GM18520 (cell line): ENCODE measurements around the gene TEX9.
A peak's percentile ranks its signal among the peaks of the same experiment; 100 is the strongest.
"Not testable (repeated sequence)": the region's sequence is repeated elsewhere in the genome, so short reads cannot be mapped to it uniquely, and the experiment has no call there.

Source experiments
- ATAC-seq: cut with Tn5 transposase; IDR thresholded peaks from one replicate; pipeline ENCODE4 v1.9.1; 2021; ENCODE audit not compliant: unreplicated experiment

The TEX9 gene

DNA sequence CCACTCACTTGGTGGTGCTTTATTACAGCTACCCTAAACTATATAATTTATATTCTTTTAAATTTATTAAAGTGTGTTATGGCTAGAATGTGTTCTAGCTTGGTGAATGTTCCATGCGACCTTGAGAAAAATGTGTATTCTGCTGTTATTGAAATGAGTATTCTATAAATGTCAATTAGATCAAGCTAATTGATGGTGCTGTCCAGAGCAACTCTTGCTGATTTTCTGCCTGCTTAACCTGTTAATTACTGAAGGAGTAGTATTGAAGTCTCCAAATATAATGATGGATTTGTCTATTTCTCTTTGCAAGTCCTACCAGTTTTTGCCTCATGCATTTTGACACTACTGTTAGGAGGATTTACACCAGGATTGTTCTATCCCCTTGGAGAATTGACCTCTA lies 3.2 kb upstream of the TEX9 start:
- ATAC-seq, result no peak

DNA sequence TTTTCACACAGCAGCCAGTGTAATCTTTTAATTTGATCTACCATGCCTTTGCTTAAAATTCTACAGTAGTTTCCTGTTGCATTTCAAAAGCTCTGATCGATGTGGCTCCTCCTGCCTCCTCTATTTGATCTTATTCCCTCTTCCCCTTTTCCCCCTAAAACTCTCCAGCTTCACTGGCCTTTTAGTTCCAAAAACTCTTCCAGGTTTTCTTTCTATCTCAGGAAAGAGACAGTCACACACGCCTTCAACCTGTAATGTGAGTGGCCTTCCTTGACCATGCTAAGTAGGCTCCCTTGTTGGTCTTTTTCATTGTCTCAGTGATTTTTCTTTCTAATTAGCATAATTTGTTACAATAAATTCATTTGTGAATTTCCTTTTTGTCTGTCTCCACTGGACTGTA lies 985 bp downstream of the TEX9 start:
- ATAC-seq, result no peak

DNA sequence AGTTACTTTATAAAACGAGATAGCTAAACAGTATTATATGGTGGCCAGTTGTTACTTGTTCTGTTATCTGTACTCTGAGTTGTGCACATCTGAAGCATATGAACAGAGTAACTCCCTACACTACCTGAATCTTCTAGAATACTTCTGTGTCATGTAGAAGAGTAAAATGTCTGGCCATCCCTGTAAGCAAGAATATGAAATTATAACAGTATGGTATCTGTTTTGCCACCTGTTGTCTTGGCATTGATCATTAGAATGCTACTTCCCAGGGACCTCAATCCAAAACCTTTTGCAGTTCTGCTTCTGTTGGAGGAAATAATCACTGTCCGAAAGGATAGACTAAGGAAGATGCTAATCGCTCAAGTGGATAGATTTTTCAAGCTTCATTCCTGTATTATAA lies 1.9 kb downstream of the TEX9 start:
- ATAC-seq, result no peak

- no peak for ATAC-seq
Measured at GRCh38 chr15:56369234-56369633, 4.0 kb downstream of the TEX9 start.

DNA sequence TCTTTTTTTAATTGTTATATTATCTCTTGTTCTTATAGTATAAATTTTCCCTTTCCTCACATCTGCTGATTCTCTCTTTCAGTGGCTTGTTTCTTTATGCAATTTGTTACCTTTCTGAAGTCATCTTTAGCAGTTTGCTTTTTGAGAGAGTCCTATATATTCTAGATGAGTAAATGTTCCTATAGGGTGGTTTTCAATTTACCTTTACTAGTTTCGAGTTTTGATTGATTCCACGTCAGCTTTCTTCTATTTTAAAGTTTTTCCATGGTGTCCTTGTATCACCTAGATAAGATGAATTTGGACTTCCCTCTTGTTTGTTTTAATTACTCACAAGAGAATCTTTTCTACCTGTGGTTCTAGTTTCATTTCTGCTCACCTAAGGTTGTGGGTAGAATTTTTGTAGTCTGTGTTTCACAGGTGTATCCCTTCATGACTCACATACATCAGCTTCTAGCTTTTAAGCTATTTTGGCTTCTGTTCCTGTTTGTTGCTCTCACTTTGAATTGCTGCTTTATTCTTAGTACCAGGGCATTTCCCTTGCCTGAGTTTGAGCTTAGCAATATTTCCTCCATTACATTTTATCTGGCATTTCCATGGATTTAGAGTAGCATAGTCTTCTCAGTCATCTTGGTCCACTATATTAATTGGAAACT lies 6.4 kb downstream of the TEX9 start:
- peak; percentile 92 for ATAC-seq

DNA sequence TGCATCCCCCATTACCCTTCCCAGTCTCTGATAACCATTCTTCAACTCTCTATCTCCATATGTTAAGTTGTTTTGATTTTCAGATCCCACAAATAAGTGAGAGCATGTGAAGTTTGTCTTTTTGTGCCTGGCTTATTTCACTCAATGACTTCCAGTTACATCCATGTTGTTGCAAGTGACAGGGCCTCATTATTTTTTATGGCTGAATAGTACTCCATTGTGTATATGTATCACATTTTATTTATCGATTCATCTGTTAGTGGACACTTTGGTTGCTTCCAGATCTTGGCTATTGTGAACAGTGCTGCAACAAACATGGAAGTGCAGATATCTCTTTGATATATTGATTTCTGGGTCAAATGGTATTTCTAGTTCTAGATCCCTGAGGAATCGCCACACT lies 9.5 kb downstream of the TEX9 start:
- not testable (repeated sequence) for ATAC-seq

DNA sequence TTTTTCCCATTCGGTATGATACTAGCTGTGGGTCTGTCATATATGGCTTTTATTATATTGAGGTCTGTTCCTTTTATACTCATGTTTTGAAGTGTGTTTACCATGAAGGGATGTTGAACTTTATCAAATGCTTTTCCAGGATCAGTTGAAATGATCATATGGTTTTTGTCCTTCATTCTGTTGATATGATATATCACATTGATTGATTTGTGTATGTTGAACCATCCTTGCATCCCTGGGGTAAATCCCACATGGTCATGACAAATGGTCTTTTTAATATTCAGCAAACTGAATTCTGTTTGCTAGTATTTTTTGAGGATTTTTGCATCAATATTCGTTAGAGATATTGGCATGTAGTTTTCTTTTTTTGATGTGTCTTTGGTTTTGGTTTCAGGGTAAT lies 12.6 kb downstream of the TEX9 start:
- ATAC-seq, result not testable (repeated sequence)

GRCh38 chr15:56383010-56383409 lies 17.8 kb downstream of the TEX9 start:
- ATAC-seq, result no peak

GRCh38 chr15:56385908-56386307 lies 20.7 kb downstream of the TEX9 start:
- no peak for ATAC-seq

DNA sequence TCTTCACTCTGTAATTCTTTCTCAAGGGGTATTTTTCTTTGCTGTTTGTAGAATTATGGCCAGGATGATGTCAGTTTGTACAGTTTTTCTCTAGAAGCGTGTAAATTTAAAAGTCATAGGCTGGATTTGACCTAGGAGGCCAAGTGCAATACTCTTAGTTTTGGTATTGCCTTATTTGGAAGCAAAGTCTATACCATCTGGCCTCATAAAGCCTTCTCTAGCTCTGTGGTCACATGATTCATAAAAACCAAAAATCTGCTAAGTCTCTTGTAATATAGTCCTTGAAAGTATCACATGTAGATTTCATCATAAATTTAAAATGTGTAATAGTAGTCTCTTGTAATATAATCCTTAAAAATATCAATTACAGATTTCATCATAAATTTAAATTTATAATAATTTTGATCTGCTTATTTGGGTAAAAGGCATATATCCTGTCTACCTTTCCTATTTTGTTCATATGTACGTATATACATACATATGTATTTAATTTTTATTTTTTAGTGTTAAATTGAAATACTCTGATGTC lies 25.6 kb downstream of the TEX9 start:
- ATAC-seq, result no peak

- ATAC-seq, result no peak
Measured at GRCh38 chr15:56393277-56393676, 28.1 kb downstream of the TEX9 start.

DNA sequence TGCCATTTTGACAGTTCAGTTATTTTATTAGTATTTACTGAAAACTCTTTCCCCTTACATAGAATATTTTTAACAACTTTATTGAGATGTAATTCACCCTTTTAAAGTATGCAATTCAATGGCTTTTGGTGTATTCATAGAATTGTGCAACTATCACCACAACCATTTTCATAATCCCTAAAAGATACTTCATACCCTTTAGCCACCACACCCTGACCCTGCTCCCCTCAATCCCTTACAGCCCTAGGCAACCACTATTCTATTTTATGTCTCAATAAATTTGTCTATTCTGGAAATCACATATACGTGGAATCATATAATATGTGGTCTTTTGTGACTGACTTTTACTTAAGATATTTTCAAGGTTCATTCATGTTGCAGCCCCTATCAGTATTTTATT lies 29.7 kb downstream of the TEX9 start:
- ATAC-seq, result no peak

GRCh38 chr15:56397325-56397724 lies 32.1 kb downstream of the TEX9 start:
- ATAC-seq, result not testable (repeated sequence)

DNA sequence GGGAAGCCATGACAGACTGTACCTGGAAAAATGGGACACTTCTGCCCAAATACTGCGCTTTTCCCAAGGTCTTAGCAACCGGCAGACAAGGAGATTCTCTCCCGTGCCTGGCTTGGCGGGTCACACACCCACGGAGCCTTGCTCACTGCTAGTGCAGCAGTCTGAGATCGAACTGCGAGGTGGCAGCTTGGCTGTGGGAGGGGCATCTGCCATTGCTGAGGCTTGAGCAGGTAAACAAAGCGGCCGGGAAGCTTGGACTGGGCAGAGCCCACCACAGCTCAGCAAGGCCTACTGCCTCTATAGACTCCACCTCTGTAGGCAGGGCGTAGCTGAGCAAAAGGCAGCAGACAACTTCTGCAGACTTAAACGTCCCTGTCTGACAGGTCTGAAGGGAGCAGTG lies 34.0 kb downstream of the TEX9 start:
- not testable (repeated sequence) for ATAC-seq

DNA sequence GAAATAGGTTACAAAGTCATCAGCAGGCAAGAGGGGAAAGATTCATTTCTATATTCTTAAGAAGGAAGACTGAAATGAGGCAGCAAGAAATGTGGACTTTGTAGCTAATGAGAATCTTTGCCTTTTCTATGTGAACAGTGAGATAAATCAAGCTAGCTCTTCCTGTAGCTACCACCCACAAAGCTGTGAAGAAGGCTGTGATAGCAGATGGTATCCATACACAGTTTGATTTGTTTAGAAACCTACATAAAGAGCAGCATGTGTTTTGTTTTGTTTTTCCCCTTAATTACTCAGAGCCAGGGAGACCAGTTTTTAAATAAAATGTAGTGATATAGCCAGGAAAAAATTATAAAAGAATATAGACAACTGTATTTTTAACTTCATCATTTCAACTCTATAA lies 45.5 kb downstream of the TEX9 start:
- ATAC-seq, result no peak

DNA sequence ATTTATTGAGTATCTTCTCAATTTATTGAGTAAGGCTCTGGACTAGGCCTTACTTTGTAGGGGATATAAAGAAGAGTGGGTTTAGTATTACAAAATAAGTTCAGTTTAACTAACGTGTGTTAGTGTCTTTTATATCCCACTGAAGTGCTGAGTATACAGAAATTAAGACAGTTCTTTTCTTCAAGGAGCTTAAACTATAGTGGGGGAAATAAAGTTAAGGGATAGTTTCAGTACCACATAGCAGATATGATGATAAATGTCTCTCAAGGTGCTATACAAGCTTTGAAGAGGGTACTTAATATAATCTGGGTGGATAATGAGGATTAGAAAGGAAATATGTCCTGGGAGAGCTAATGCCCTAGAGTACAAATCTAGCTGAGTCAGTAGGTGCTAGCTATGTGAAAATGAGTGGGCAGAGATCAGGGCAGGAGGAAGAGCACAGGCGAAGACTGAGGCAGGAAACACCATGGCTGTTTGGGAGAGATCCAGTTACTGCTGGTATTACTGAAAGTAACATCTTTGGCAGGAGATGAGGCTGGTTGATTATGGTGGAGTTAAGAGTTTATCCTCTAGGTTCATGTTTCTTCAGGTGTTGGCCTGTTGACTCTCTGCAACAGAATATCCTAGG lies 46.0 kb downstream of the TEX9 start:
- no peak for ATAC-seq

DNA sequence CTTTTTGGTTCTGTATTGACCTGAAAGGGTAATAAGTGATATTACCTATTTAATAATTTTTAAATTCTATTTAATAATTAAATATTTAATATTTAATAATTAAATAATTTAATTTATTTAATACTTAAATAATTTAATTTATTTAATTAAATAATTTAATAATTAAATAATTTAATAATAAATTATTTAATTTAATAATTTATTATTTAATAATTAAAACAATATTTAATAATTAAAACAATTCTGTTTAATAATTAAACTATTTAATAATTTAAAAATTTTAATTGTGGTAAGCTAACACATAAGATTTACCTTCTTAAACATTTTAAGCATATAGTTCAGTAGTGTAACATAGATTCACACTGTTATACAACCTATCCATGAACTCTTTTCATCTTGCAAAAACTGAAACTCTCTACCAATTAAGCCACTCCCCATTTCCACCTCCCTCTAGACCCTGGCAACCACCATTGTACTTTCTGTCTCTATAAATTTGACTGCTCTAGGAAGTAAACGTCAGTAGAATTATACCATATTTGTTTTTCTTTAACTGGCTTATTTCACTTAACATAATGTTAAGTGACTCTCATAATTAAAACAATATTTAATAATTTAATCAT lies 48.0 kb downstream of the TEX9 start:
- not testable (repeated sequence) for ATAC-seq

- no peak for ATAC-seq
Measured at GRCh38 chr15:56425276-56425675, 60.0 kb downstream of the TEX9 start.

- ATAC-seq, result no peak
Measured at GRCh38 chr15:56425976-56426375, 60.8 kb downstream of the TEX9 start.

- ATAC-seq, result peak; percentile 63
Measured at GRCh38 chr15:56428821-56429458, 63.7 kb downstream of the TEX9 start.

DNA sequence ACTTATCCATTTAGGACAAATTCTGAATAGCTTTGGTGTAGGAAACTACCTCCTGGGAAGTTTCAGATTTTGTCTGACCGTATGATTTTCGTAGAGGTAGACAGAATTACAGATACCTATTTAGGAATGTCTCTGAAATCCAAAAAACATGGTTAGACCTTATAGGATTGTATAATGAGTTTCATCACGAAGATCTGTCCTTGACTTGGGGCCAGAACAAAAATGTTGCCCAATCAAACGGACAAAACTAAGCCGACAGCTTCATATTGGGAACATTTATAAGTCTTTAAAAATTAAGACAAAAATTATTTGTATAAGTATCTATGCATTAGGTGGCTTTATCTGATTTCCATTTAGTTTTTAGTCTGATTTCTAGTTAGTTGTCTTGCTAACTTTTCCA lies 67.1 kb downstream of the TEX9 start:
- no peak for ATAC-seq
